HG02571 (cell line): ENCODE measurements around the gene PPP2R2D.

ENCODE experiments used
- ATAC-seq: cut with Tn5 transposase; IDR thresholded peaks from one replicate; pipeline ENCODE4 v1.9.1; 2021; ENCODE audit warnings: mild to moderate bottlenecking, moderate library complexity; ENCODE audit not compliant: unreplicated experiment

Gene PPP2R2D

DNA sequence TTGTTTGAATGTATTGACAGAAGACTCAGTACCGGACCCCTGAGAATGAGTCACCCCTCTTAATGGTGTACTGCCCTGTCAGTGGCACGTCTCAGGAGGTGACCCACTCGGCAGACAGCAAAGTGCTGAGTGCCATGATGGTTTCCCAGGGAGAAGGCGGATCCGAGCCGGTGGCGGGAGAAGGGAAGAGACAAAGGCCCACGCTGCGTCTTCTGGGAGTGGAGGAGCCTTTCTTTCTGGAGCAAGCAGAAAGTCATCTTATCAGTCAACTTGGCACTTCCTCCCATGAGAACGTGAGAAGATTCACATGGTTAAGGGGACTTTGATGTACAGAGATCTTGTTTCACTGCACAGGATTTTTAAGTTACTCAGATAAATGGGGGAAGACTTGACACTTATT is 14.6 kb upstream of the PPP2R2D start:
- no peak for ATAC-seq

DNA sequence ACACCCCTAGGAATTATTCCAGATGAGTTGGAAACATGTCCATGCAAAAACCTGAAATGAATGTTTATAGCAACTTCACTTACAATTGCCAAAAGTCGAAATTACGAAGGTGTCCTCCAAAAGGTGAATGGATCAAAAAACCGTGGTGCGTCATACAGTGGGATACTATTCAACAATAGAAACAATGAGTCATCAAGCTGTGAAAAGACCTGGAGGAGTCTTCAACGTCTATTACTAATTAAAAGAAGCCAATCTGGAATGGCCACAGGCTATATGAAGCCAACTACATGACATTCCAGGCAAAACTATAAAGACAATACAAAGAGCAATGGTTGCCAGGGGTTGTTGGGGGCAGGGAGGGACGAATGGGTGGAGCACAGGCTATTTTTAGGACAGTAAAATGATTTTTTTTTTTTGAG is 12.6 kb upstream of the PPP2R2D start:
- ATAC-seq, result no peak

DNA sequence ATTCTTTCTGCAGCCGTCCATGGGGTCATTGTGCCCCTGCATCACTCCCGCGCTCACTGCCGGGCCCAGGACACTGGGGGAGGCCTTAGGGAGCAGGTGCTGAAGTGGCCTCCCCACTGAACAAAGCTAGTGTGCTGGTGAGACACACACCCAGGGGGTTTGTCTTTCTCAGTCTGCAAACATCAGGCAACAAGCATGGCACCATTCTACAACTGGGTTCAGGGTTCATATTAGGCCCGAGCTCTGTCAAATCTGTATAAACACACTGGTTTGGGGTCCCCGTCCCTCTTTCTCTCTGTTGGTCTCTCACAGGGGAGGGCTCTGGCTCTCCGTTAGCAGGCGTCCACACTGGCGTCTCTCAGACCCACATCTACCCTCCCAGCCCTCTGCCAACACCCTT is 11.1 kb upstream of the PPP2R2D start:
- no peak for ATAC-seq

DNA sequence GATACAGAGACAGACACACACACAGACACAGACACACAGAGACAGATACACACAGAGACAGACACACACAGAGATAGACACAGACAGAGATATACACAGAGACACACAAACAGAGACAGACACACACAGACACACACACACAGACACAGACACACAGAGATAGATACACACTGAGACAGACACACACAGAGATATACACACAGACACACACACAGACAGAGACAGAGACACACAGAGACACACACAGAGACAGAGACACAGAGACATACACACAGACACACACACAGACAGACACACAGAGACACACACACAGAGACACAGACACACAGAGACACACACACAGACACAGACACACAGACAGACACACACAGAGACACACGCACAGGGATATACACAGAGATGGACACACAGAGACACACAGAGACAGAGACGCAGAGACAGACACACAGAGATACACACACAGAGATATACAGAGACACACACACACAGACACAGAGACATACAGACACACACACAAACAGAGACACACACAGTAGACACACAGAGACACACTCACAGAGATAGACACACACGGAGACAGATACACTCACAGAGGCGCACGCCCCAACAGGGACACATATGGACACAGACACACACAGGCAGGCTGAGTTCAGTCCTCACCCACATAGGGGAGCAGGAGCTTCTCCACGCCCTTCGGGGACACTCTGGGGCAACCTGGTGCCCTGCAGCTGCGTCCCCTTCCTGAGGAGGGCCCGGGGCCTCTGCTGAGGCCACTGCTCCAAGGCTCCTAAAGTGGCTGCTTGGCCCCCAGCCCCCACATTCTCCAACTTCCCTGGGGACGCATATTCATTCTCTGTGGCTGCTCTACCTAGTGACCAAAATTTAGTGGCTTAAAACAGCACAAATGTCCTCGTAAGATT is 10.3 kb upstream of the PPP2R2D start:
- no peak for ATAC-seq

DNA sequence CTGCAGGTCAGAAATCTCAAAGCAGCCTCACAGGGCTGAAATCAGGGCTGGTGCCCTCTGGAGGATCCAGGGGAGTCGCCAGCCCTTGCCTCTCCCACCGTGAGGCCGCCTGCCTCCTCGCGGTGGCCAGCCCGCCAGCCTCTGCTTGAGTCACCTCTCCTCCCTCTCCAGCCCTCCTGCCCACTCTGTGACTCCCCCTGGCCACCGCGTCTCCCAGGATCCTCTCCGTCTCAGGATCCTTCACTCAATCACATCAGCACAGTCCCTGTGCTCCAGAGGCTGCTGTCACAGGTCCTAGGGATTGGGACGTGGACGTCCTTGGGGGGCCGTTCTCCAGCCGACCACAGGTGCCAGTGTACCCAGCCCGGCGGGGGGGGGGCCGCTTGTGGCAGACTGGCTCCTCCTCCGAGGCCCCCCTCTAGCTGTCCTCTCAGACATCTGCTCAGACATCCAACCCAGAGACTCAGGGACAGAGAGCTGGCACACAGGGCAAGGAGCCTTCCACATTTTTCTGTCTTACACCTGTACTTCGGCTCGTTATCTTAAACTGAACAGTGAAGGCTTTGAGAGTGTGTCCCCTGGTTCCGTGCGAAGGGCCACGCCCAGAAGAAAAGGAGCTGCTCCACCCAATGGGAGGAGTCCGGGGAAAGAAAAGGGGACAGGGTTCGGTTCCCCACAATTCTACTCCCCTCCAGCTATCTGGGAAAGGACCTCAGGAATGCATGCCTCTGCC is 9.4 kb upstream of the PPP2R2D start:
- ATAC-seq, result no peak

DNA sequence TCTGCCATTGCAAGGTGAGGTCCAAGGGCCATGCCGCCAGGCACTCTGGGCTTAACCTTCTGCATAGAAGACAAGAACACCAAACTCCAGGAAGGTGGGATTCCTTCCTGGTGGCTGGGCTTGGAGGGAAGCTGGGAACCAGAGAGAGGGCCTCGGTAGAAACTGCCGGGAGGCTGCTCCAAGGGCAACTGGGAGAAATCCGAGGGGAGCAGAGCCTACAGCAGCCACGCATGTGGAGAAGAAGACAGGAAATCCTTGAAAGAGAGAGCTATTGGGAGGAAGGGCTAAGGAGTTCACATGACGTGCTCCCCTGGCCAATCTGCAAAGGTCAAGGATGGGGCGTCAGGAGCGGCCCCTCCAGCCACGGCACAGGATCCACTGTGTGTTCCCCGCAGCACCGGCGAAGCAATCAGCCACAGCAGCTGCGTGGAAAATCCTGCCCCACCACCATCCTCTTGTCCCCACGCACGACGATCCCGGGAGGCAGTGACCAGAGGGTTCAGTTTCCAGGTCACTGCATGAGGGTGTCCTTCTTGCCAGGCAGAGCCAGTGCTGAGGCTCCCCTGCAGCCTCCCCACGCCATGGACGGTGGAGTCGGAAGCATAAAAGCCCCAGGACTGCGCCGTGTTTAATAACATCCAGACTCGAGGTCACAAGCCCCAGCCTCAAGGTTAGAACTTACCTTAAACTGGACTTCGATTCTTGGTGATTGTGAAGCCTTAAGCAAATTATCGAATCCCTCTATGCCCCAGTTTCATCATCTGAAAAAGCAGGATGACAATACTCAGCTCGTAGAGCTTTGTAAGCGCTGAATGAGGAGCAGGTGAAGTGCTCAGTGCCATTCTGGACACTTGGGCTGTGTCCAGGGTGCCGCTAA is 8.6 kb upstream of the PPP2R2D start:
- no peak for ATAC-seq

DNA sequence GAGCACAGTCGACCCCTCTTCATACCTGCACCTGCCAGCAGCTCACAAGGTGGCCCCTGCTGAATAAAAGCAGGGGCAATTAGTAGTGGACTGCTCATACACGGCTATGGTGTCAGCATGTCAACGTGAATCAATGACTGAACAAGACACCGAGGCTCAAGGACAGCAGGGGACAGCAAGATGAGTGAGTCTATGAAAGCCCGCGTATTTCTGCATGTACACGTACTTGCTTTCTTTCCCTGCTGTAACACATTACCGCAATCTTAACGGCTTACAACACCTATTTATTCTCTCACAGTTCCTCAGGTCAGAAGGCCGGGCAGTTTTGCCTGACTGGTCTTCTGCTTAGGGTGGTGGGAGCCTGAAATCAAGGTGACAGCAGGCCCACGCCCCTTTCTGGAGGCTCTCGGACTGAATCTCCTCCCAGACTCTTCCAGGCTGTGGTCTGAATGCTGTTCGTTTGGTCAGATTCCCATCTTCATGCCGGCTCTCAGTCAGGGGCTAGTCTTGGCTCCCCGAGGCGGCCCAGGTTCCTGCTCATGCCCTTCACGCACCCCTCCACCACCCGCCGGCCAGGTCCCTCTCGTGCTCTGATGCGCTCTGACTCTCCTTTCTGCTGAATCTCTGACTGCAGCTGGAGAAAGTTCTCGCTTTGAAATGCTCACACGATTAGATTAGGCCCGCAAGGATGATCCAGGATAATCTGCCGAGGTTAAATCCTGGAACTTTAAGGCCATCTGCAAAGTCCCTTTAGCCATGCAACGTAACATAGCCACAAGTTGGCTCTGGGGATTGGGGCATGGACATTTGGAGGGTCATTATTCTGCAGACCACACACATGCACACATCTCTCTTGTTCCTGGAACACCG is 7.8 kb upstream of the PPP2R2D start:
- ATAC-seq, result no peak

DNA sequence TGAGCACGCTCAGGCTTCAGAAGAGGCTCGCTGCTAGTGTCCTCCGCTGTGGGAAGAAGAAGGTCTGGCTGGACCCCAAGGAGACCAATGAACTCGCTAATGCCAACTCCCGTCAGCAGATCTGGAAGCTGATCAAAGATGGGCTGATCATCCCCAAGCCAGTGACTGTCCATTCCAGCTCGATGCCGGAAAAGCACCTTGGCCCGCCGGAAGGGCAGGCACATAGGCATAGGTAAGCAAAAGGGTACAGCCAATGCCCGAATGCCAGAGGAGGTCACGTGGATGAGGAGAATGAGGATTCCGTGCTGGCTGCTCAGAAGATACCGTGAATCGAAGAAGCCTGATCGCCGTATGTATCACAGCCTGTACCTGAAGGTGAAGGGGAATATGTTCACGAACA is 5.7 kb upstream of the PPP2R2D start:
- ATAC-seq, result no peak

DNA sequence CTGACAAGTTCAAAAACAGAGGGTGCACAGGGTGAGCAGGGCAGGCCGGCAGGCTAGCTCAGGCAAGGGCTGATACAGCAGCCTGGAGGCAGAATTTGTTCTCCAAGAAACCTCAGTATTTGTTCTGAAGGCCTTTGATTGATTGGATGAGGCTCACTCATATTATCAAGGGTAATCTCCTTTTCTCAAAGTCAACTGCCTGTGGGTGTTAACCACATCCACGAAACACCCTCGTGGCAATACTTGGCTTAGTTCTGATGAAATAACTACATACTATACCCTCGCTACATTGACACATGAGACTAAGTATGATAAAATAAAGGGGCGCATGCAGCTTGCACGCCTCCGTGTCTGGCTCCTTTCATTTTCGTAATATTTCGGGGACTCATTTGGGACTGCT is 4.4 kb upstream of the PPP2R2D start:
- ATAC-seq, result no peak

DNA sequence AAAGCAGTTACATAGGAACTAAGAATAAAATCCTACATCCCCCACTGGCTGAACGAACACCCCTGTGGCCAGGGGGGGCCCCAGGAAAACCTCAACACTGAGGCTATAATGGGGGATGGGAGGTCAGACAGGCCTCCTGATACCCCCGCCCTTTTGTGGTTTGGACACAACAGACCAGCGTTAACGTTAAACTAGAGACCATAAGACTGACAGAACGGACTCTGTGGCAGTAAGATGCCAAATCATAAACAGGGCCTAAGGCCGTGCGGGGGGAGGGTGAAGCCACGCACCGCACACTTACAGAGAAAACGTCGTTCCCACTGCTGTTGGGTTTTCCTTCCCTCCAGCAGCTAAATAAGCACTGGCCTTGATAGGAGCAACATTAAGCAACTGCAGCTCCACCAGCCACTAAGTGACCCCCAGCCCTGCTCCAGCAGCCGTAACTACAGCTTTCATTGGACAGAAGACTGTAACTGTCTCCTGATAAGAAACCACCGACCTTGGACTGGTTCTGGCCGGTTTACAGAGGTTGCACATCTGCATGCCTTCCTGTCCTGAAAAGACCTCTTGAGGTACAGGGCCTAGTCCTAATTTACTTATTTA is 3.4 kb upstream of the PPP2R2D start:
- ATAC-seq, result no peak

DNA sequence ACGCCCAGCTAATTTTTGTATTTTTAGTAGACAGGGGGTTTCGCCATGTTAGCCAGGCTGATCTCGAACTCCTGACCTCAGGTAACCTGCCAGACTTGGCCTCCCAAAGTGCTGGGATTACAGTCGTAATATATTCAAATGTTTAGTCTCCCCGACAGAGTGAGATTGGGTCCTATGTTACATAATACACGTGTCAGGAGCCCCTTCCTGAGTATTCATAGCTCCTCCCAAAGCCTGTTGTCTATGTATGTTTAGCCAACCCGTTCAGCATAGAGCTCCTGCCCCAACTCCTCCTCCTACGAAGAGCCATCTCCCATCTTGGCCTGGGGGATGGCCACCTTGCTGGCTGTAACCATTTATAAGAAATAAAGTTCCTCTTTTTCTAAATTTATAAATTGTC is 2.7 kb upstream of the PPP2R2D start:
- ATAC-seq, result no peak

DNA sequence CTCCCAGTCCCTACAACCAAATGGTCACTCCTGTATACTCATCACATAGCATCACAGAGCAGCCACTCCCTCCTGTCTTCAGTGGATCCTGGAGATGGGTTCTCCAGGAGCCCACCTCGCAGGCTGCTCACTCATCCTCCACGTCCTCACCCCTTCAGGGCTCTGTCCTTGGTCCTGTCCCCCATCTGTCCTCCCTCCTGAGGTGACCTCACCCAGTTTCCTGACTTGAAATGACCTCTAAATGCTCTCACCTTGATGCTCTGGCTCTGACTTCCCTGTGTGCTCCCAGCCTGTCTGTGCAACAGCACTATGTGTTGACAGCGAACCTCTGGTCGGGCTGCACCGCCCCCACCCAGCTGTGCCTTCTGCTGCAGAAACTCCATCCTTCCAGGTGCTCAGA is 2.1 kb upstream of the PPP2R2D start:
- no peak for ATAC-seq

DNA sequence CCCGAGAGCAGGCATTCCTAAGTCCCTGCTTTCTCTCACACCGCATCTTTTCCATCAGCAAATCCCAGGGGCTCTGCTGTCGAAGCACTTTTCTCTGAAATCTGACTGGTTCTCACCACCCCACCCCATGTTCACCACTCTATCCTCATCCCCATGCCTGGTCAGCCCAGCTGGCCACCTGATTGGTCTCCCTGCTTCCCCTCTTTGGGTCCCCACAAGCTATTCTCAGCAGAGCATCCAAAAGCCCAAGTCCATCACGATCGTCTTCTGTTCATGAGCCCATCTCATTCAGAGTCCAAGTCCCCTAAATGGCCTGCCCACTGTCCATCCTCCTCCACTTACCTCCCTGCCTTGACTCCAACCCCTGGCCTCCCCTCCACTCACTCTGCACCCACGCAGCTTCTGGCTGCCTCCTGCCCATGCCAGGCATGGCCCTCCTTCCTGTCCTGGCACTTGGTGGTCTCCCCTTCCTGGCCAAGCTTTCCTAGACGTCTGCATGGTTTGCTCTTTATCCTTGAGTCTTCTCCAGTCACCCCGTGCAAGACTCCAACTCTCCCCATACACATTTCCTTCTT is 1.6 kb upstream of the PPP2R2D start:
- no peak for ATAC-seq

DNA sequence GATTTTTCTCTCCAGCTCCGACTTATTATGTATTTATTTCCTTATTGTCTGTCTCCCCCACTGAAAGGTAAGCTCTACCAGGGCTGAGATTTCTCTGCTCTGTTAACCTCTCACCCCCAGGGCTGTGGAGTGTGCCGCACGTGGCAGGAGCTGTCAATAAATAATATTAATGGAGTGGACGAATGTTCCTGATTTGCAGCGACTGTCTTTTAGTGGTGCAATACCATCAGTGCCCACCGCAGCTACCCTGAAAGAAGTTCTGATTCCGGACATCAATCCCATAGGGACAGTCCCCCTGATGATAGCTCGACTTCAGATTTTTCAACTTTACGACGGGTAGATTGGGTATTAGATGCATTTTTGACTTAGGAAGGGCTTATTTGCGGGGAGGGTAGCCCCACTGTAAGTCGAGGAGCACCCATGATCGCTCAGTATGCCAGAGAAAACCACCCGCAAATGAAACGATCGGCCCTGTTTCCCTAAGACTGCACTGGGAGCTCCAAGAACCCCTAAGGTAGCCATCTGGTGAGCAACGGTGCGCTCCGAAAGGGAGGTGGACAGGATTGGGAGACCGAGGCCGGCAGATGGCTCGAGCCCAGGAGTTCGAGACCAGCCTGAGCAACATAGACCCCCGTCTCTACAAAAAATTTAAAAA is 986 bp upstream of the PPP2R2D start:
- ATAC-seq, result no peak

DNA sequence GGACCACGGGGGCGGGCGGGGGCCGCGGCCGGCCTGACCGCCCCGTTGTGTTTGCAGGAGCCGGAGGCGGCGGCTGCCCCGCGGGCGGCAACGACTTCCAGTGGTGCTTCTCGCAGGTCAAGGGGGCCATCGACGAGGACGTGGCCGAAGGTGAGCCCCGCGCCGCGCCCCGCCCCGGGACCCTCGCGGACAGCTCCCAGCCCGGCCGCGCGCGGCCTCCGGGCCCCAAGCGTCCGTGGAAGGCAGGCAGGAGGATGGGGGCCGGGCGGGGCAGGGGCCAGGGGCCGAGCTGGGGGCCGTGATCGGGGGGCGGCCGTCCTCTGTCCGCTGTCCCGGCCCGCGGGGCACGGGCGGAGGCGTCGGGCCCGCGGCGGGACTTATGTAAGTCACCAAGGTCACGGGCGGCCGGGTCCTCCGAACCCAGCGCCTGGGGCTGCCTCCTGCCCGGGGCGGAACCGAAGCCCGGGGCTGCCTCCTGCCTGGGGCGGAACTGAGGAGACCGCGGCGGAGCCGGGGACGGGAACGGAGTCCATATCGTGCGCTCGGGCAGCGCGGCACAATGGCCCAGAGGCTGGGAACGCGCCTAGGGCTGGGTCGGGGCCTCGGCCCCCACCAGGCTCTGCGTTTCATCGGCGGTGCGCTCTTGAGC is 497 bp downstream of the PPP2R2D start:
- ATAC-seq, result peak; percentile 26

DNA sequence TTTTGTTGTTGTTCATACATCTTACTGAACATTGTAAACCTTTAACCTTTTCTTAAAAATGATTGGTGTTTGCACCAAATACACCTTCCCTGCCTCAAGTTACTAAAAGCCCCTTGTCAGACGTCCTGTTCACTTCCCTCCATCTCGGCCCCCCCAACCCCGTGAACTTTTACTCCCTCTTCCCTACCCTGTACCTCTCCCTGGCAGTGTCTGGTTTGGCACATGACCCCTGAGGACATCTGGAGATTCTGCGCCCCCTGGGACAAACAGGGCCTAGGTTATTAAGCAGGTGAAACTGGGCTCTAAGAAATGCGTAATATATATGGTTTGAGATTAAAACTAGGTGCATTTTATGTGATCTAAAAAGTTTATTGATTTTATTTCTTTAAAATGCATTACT is 1.4 kb downstream of the PPP2R2D start:
- ATAC-seq, result no peak

DNA sequence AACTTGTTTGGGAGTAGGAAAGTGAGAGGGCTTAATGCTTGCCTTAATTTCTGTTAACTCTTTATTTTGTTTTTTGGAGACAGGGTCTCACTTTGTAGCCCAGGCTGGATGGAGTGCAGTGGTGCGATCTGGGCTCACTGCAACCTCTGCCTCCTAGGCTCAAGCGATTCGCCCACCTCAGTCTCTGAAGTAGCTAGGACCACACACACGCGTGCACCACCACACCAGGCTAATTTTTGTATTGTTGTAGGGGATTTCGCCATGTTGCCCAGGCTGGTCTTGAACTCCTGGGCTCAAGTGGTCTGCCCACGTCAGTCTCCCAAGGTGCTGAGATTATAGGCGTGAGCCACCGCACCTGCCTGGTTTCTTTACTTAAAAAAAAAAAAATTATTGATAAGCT is 1.9 kb downstream of the PPP2R2D start:
- ATAC-seq, result no peak

DNA sequence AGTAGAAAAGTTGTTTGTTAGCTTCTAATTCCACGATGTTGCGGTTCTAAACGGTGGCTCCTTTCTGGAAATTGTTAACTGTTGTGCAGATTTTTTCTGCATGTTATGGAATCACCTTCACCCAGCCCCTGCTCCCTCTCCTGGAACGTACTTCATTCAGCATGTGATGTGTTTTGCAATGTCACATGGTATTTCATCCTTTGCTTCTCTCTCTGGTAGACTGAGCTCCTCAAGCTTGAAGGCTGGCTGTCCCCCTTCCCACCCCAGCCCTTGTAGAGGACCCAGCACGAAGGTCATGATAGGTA is 4.4 kb downstream of the PPP2R2D start:
- ATAC-seq, result no peak
